Measurements from ENCODE around the gene WDR86. TPM values are rescaled to one million over a fixed set of nuclear protein-coding genes. Genes with fewer than 3 reads are reported as not detected.

The WDR86 gene
- polyA plus RNA-seq, 2 of the 4 experiments (the other 2 are of a cell fraction), result 0.17 to 0.19 TPM

- ChIA-PET POLR2A (no interaction called here), CTCF (interaction anchor here (1.2 to 21.5 kb wide), 4 partner anchors 20 to 73 kb away, joined by 3 to 438 read pairs (median 4); partner anchors contain the start of gene CRYGN)
- Histone ChIP-seq H3K27ac (no peak overlapping the region), H3K9me3 (no peaks in the 10 kb centered on the region), H3K4me1 (no peaks in the 10 kb centered on the region), H3K4me2 (no peak overlapping the region), H3K4me3 (no peak overlapping the region)
- ATAC-seq (no peak), DNase-seq (ENCODE audit: low read depth in 1 of 2, low spot score in 1 of 2) (no peak), FAIRE-seq (no peak)
- TF ChIP-seq BCL3 (IDR thresholded peaks at IDR 0.05), result no peak
- TF ChIP-seq EP300 (IDR thresholded peaks at IDR 0.05), result no peak
- TF ChIP-seq ZC3H11A (IDR thresholded peaks at IDR 0.05), result no peak
- TF ChIP-seq KDM5A (IDR thresholded peaks at IDR 0.05), result no peak
- no peak for TF ChIP-seq SREBF2 (IDR thresholded peaks at IDR 0.05)
- no peak for TF ChIP-seq EHF (CRISPR knock-in tag; IDR thresholded peaks at IDR 0.05)
- TF ChIP-seq PBX3 (IDR thresholded peaks at IDR 0.05), result no peak
- no peak for TF ChIP-seq JUNB (IDR thresholded peaks at IDR 0.05)
- no peak for TF ChIP-seq RARB (CRISPR knock-in tag; IDR thresholded peaks at IDR 0.05)
- TF ChIP-seq, protein P1, sequence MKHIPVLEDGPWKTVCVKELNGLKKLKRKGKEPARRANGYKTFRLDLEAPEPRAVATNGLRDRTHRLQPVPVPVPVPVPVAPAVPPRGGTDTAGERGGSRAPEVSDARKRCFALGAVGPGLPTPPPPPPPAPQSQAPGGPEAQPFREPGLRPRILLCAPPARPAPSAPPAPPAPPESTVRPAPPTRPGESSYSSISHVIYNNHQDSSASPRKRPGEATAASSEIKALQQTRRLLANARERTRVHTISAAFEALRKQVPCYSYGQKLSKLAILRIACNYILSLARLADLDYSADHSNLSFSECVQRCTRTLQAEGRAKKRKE (CRISPR knock-in tag; IDR thresholded peaks at IDR 0.05; ENCODE audit: low read depth), result no peak
- no peak for TF ChIP-seq ZFP36 (IDR thresholded peaks at IDR 0.05; ENCODE audit: borderline replicate concordance, partially characterized antibody)
- no peak for TF ChIP-seq MAZ (IDR thresholded peaks at IDR 0.05; ENCODE audit: borderline replicate concordance, low read depth, low read length)
- TF ChIP-seq, protein P2, sequence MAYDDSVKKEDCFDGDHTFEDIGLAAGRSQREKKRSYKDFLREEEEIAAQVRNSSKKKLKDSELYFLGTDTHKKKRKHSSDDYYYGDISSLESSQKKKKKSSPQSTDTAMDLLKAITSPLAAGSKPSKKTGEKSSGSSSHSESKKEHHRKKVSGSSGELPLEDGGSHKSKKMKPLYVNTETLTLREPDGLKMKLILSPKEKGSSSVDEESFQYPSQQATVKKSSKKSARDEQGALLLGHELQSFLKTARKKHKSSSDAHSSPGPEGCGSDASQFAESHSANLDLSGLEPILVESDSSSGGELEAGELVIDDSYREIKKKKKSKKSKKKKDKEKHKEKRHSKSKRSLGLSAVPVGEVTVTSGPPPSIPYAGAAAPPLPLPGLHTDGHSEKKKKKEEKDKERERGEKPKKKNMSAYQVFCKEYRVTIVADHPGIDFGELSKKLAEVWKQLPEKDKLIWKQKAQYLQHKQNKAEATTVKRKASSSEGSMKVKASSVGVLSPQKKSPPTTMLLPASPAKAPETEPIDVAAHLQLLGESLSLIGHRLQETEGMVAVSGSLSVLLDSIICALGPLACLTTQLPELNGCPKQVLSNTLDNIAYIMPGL (CRISPR knock-in tag; IDR thresholded peaks at IDR 0.05; ENCODE audit: borderline replicate concordance), result no peak
- no peak for TF ChIP-seq RAD21 (conservative IDR thresholded peaks at IDR 0.05 in 1 of 2, IDR thresholded peaks at IDR 0.05 in 1 of 2)
- TF ChIP-seq GATA3 (IDR thresholded peaks at IDR 0.05; ENCODE audit: borderline replicate concordance), result no peak
- WGBS (ENCODE audit: missing lambda C conversion rate), result 83% methylated on average over 9 of the region's 15 CpGs
Observed at GRCh38 chr7:151374726-151375125, 35.1 kb downstream of the WDR86 start.

DNA sequence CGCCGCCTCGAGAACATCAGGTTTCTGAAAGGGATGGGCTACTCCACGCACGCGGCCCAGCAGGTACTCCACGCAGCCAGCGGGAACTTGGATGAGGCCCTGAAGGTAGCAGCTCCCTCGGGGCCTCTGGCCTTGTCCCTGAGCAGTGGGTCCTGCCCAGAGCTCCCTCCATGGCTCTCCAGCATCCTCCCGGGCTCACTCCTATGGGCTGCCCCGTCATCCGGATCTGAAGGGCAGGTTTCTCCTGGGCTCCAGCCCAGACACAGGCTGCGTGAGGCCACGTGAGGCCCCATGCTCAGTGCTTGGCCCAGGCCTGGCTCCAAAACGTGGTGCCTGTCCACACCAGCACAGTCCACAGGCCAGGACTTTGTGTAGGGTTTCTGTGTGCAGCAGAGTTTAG, 35.7 kb downstream of the WDR86 start:
- H3K4me3 ChIP-seq, result no peak overlapping the region
- H3K4me1 ChIP-seq, result no peaks in the 10 kb centered on the region
- H3K27ac ChIP-seq, result no peak overlapping the region
- H3K9me3 ChIP-seq, result no peaks in the 10 kb centered on the region
- ATAC-seq (no peak; a peak in 1 of 6 replicates), DNase-seq (ENCODE audit: low read depth in 1 of 2, low spot score in 1 of 2) (no peak), FAIRE-seq (no peak)
- POLR2A ChIA-PET, result no interaction called here
- 85% methylated on average over 15 of the region's 15 CpGs for WGBS (ENCODE audit: missing lambda C conversion rate)
- TF ChIP-seq GATA3 (IDR thresholded peaks at IDR 0.05; ENCODE audit: borderline replicate concordance) (no peak), HEYL (CRISPR knock-in tag; IDR thresholded peaks at IDR 0.05) (no peak), KDM1A (IDR thresholded peaks at IDR 0.05; ENCODE audit: low read depth) (no peak), MYC (IDR thresholded peaks at IDR 0.05; ENCODE audit: borderline replicate concordance, low read length) (no peak), NFE2L2 (conservative IDR thresholded peaks at IDR 0.05; ENCODE audit: low read length) (no peak)
- no peak overlapping the region for H3K4me2 ChIP-seq
- CTCF ChIA-PET, result interaction anchor here (1.2 to 21.5 kb wide), 3 partner anchors 19 to 73 kb away, joined by 3 to 438 read pairs (median 4); partner anchors contain the start of gene CRYGN

DNA sequence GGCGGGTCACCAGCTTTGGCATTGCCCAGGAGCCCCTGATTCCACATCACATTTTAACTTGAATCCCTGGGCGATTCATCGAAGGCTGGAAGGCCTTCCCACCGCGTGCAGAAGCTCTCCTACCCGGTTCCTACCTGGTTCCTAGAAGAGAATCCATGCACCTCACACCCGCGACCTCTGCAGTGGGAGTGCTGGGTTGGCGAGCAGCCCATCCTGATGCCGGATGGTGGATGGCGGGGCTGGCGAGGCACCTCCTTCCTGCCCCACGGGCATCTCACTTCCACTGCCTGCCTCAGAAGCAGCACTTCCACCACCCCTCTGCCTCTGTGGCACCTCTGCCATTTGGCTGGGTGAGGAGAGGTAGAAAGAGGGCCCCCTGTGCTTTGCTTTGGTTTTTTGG, 36.2 kb downstream of the WDR86 start:
- WGBS (ENCODE audit: missing lambda C conversion rate), result 91% methylated on average over 13 of the region's 13 CpGs
- no peak overlapping the region for H3K27ac ChIP-seq
- H3K4me3 ChIP-seq, result no peak overlapping the region
- TF ChIP-seq RARB (CRISPR knock-in tag; IDR thresholded peaks at IDR 0.05), result no peak
- TF ChIP-seq PHF8 (IDR thresholded peaks at IDR 0.05; ENCODE audit: borderline replicate concordance, low read depth), result no peak
- no peak for TF ChIP-seq MYC (IDR thresholded peaks at IDR 0.05; ENCODE audit: borderline replicate concordance, low read length)
- TF ChIP-seq TFCP2L1 (CRISPR knock-in tag; IDR thresholded peaks at IDR 0.05), result no peak
- no peak for TF ChIP-seq TP53 (CRISPR knock-in tag; IDR thresholded peaks at IDR 0.05)
- TF ChIP-seq, protein P3, sequence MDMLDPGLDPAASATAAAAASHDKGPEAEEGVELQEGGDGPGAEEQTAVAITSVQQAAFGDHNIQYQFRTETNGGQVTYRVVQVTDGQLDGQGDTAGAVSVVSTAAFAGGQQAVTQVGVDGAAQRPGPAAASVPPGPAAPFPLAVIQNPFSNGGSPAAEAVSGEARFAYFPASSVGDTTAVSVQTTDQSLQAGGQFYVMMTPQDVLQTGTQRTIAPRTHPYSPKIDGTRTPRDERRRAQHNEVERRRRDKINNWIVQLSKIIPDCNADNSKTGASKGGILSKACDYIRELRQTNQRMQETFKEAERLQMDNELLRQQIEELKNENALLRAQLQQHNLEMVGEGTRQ (IDR thresholded peaks at IDR 0.05), result no peak
- no peak for TF ChIP-seq NR3C1 (IDR thresholded peaks at IDR 0.05)
- H3K9me3 ChIP-seq, result no peaks in the 10 kb centered on the region
- FAIRE-seq (no peak), ATAC-seq (no peak), DNase-seq (ENCODE audit: low read depth in 1 of 2, low spot score in 1 of 2) (no peak)
- ChIA-PET POLR2A (no interaction called here), CTCF (interaction anchor here (2.1 to 21.5 kb wide), 3 partner anchors 18 to 74 kb away, joined by 4 to 438 read pairs (median 21); partner anchors contain the start of gene CRYGN)
- no peak overlapping the region for H3K4me2 ChIP-seq
- no peaks in the 10 kb centered on the region for H3K4me1 ChIP-seq

Measured in A549 (cell line).